ENCODE data around the gene MLPH.

MLPH gene

DNA sequence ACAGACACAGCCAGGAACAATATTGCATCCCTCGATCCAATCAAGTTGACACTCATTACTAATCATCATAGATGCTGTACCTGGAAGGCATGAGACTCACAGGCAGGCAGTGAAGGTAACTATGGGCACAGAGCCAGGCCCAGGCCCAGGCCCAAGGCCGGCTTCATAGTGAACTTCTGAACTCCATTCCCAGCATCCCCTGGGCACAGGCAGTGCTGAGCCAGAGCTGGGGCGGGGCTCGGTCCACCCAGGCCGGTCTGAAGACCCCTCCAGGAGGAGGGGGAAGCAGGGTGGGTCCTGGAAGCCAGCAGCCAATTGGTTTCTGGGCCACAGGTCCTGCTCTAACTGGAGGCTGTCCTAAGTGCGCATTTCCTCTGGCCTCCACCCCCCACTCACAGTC lies 37.6 kb downstream of the MLPH start:
- DNase-seq (ENCODE audit: low read depth in 2 of 2): no peak

- DNase-seq (ENCODE audit: low read depth in 2 of 2): no peak
Measured at GRCh38 chr2:237525559-237526157, 38.6 kb downstream of the MLPH start.

GRCh38 chr2:237527233-237527632 lies 40.2 kb downstream of the MLPH start:
- no peak for DNase-seq (ENCODE audit: low read depth in 2 of 2)

GRCh38 chr2:237527766-237528165 lies 40.7 kb downstream of the MLPH start:
- DNase-seq (ENCODE audit: low read depth in 2 of 2): no peak

- no peak for DNase-seq (ENCODE audit: low read depth in 2 of 2)
Measured at GRCh38 chr2:237529452-237530402, 42.7 kb downstream of the MLPH start.

- no peak for DNase-seq (ENCODE audit: low read depth in 2 of 2)
Measured at GRCh38 chr2:237530472-237531433, 43.7 kb downstream of the MLPH start.

DNA sequence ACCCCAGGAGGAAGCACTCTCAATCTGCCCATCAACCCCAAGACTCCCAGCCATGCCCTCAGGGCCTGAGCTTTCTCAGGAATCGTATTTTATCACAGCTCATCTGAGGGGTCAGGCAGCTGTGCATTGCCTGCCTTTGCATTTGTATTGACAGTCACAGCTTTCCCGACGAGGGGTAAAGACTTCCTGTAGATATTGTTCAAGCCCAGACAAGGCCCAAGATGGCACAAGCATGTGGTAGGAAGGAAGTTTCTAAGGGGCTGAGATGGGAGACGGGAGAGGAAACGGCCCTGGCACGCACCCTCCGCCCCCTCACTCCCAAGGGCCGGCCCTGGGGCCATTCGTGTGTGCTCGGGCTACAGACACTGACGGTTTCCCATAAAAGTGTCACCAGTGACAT lies 45.1 kb downstream of the MLPH start:
- no peak for DNase-seq (ENCODE audit: low read depth in 2 of 2)

GRCh38 chr2:237533668-237534161 lies 46.7 kb downstream of the MLPH start:
- no peak for DNase-seq (ENCODE audit: low read depth in 2 of 2)

- DNase-seq (ENCODE audit: low read depth in 2 of 2): no peak
Measured at GRCh38 chr2:237534380-237534779, 47.3 kb downstream of the MLPH start.

DNA sequence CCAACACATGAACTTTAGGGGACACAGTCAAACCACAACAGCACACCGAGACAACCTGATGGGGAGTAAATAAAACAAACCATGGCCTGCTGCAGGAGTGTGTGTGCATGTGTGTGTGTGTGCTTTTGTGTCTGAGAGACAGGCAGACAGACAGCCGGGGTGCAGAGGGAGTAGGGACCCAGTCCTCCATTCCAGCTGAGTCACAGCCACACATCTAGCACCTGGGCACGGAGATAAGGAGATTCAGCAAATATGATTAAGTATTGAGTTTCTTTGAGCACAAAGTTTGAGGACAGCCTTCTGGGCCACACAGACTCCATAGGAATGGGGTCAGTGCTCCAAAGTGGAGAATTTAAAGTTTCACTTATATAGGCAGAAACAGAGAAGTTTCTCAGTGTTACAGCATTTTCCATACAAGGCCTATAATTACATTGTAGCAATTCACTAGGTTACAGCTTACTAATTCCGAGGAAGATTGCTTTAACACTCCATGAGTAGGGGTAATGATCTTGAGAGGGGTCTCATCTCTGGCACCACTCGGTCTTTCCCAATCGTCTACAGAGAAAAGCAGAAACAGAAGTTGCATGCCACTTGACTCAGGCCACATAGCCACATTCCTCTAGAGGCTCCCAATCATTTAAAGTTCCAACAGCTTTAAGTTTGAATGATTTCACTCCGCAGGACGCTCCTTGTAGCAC lies 48.5 kb downstream of the MLPH start:
- no peak for DNase-seq (ENCODE audit: low read depth in 2 of 2)

GRCh38 chr2:237536083-237536415 lies 49.0 kb downstream of the MLPH start:
- DNase-seq (ENCODE audit: low read depth in 2 of 2): no peak

DNA sequence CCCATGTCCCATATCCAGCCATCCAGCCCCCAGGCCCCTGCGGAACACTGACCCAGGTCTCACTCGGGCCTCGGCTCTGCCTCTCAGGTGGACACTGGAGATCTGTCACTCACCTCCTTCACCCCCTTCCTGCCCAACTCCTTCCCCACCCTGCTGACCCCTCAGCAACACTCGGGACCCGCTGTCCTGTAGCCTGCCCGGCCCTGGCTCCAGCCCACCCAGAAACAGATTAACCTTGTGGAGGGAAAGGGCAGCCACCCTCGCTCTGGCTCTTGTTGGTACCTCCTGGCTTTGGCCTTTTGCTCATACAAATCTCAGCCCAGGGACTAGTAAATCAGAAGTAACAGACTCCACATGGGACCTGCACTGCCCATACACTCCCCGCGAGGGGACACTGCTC lies 49.6 kb downstream of the MLPH start:
- no peak for DNase-seq (ENCODE audit: low read depth in 2 of 2)

DNA sequence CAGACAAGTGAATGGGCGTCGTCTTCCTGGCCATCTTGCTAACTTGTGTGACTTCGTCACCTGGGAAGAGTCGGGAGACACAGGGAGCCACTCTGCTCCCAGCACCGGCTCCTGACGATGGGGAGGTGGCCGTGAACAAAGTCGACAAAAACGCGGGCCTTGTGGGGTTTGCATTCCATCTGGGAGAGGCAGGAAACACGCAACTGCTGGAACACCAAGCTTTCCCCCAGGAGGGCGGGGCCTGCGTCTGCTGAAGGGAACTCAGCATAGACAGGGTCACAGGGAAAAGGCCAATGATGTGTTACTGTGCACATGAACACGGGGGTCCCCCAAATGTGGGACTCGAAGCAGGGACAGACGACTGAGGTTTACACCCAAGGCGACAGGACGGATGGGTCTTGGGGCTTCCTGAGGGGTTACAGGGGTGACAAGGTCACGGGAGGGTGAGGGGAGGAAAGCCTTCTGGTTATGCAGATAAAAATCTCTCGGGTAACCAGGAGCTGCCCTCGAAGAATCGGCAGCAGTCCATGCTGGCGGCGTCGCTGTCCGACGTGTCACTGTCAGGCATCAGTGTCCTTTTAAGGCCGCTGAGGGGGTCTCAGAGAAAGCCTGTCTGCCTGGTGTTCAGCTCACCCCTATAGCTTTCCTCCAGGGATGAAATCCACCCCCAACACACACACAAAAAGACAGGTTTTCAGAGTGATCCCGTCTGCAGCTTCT lies 51.1 kb downstream of the MLPH start:
- DNase-seq (ENCODE audit: low read depth in 2 of 2): no peak

GRCh38 chr2:237538901-237539300 lies 51.9 kb downstream of the MLPH start:
- DNase-seq (ENCODE audit: low read depth in 2 of 2): no peak

DNA sequence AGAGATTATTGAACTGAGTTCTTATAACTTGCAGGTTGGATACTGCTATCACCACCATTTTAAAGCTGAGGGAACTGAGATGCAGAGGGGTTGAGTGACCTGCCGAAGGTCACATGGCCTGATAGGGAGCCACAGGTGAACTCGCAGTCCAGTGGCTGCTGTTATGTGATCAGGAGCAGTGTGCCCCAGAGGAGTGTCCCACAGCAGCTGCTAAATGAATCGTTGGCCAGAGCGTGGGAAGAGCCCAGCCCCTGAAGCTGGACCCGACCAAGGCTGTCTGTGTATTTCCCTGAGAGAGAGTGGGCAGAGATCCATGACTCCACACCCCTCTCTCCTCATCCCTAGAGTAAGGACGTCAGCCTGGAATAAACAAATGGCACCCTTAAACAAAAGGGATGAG lies 52.6 kb downstream of the MLPH start:
- DNase-seq (ENCODE audit: low read depth in 2 of 2): no peak

DNA sequence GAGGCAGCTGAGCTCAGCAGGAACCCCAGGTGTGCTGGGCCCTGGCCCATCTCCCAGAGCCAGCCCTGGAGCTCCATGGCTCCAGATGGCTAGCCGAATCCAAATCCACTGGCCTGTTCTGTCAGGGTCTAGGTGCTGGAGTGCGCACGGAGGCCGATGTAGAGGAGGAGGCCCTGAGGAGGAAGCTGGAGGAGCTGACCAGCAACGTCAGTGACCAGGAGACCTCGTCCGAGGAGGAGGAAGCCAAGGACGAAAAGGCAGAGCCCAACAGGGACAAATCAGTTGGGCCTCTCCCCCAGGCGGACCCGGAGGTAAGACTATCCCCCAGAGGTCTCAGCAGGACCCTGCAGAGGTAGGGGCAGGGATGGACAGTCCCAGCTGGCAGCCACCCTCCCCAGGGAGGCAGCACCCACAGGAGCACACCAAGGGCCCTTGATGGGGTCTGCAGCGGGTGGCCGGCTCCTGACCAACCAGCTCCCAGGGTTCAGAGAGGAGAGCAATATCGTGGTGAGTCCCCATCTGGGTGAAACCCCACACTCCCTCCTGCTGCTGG lies 53.2 kb downstream of the MLPH start:
- DNase-seq (ENCODE audit: low read depth in 2 of 2): no peak

GRCh38 chr2:237540823-237541222 lies 53.8 kb downstream of the MLPH start:
- DNase-seq (ENCODE audit: low read depth in 2 of 2): peak; percentile 15 to 16

- DNase-seq (ENCODE audit: low read depth in 2 of 2): no peak
Measured at GRCh38 chr2:237541243-237541642, 54.2 kb downstream of the MLPH start.

GRCh38 chr2:237542001-237542704 lies 55.1 kb downstream of the MLPH start:
- no peak for DNase-seq (ENCODE audit: low read depth in 2 of 2)
